ENCODE measurements around the gene WDFY4.

WDFY4 gene

GRCh38 chr10:48947690-48948469 is 263.2 kb downstream of the WDFY4 start:
- DNase-seq, result no peak

GRCh38 chr10:48948470-48949037 is 263.9 kb downstream of the WDFY4 start:
- DNase-seq, result no peak

GRCh38 chr10:48951707-48952106 is 267.0 kb downstream of the WDFY4 start:
- no peak for DNase-seq

GRCh38 chr10:48957361-48958151 is 272.9 kb downstream of the WDFY4 start:
- DNase-seq, result no peak

GRCh38 chr10:48958598-48959190 is 274.0 kb downstream of the WDFY4 start:
- no peak for DNase-seq

- DNase-seq, result no peak
These were observed 279.4 kb downstream of the WDFY4 start for GRCh38 chr10:48964038-48964437.

GRCh38 chr10:48965460-48965859 is 280.8 kb downstream of the WDFY4 start:
- no peak for DNase-seq

- DNase-seq, result no peak
These were observed 283.4 kb downstream of the WDFY4 start for GRCh38 chr10:48968036-48968435.

- DNase-seq, result no peak
These were observed 285.4 kb downstream of the WDFY4 start for GRCh38 chr10:48970046-48970445.

GRCh38 chr10:48970654-48971053 is 286.0 kb downstream of the WDFY4 start:
- no peak for DNase-seq

GRCh38 chr10:48973065-48973464 is 288.4 kb downstream of the WDFY4 start:
- no peak for DNase-seq

- DNase-seq, result no peak
These were observed 290.0 kb downstream of the WDFY4 start for GRCh38 chr10:48974510-48975156.

GRCh38 chr10:48976196-48976595 is 291.5 kb downstream of the WDFY4 start:
- DNase-seq, result no peak

GRCh38 chr10:48978318-48978717 is 293.6 kb downstream of the WDFY4 start:
- DNase-seq, result no peak

GRCh38 chr10:48981310-48981907 is 296.7 kb downstream of the WDFY4 start:
- DNase-seq, result peak in 8 of 14 donors; percentile 6 to 48 (median 22)

- DNase-seq, result no peak
These were observed 297.9 kb downstream of the WDFY4 start for GRCh38 chr10:48982584-48982983.

- no peak for DNase-seq
These were observed 299.1 kb downstream of the WDFY4 start for GRCh38 chr10:48983648-48984351.

- no peak for DNase-seq
These were observed 301.0 kb downstream of the WDFY4 start for GRCh38 chr10:48985621-48986158.

- peak in 1 of 14 donors; percentile 5 for DNase-seq
These were observed 305.6 kb downstream of the WDFY4 start for GRCh38 chr10:48990226-48990625.

GRCh38 chr10:48993627-48994026 is 309.0 kb downstream of the WDFY4 start:
- DNase-seq, result no peak

- no peak for DNase-seq
These were observed 311.7 kb downstream of the WDFY4 start for GRCh38 chr10:48996329-48996728.
